ENCODE data around the gene EEA1.

DNA sequence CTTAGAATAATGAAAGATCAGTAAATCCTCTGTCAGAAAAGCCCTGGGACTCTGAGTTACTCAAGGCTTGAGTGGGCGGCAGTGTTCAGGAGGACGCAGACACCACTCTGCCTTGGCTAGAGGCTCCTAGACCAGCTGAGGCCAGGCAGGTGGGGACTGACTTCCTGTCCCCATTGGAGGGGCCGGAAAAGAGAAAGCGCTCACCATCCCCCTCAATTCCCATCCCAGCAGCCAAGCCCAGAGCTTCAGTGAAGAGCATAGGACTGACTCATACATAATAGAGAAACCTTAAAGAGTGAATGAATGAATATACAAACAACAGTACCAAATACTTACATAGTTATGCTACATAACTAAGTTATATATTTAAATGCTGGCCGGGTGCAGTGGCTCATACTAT lies 164.3 kb downstream of the EEA1 start:
- TF ChIP-seq, protein P1, sequence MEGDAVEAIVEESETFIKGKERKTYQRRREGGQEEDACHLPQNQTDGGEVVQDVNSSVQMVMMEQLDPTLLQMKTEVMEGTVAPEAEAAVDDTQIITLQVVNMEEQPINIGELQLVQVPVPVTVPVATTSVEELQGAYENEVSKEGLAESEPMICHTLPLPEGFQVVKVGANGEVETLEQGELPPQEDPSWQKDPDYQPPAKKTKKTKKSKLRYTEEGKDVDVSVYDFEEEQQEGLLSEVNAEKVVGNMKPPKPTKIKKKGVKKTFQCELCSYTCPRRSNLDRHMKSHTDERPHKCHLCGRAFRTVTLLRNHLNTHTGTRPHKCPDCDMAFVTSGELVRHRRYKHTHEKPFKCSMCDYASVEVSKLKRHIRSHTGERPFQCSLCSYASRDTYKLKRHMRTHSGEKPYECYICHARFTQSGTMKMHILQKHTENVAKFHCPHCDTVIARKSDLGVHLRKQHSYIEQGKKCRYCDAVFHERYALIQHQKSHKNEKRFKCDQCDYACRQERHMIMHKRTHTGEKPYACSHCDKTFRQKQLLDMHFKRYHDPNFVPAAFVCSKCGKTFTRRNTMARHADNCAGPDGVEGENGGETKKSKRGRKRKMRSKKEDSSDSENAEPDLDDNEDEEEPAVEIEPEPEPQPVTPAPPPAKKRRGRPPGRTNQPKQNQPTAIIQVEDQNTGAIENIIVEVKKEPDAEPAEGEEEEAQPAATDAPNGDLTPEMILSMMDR (IDR thresholded peaks at IDR 0.05) = no peak
- TF ChIP-seq POLR2A (IDR thresholded peaks at IDR 0.05) = no peak
